Measurements from ENCODE around the gene FBXL16. TPM values are rescaled to one million over a fixed set of nuclear protein-coding genes. Genes with fewer than 3 reads are reported as not detected.

The FBXL16 gene
- total RNA-seq, 1 donor from 2014 or later: 0.46 TPM

GRCh38 chr16:658679-659571 lies 46.7 kb downstream of the FBXL16 start:
- TF ChIP-seq CTCF (conservative IDR thresholded peaks at IDR 0.05; ENCODE audit: low read depth, low read length): peak; percentile 20
- no peak for DNase-seq (ENCODE audit: low read depth)
- no peak overlapping the region for H3K4me3 ChIP-seq (ENCODE audit: low read depth, low read length)

- H3K4me3 ChIP-seq (ENCODE audit: low read depth, low read length): no peak overlapping the region
- TF ChIP-seq CTCF (conservative IDR thresholded peaks at IDR 0.05; ENCODE audit: low read depth, low read length): no peak
- no peak for DNase-seq (ENCODE audit: low read depth)
Observed at GRCh38 chr16:657487-657886, 48.1 kb downstream of the FBXL16 start.

- H3K4me3 ChIP-seq (ENCODE audit: low read depth, low read length): no peak overlapping the region
- no peak for TF ChIP-seq CTCF (conservative IDR thresholded peaks at IDR 0.05; ENCODE audit: low read depth, low read length)
- no peak for DNase-seq (ENCODE audit: low read depth)
Observed at GRCh38 chr16:654034-654433, 51.6 kb downstream of the FBXL16 start.

- no peak overlapping the region for H3K4me3 ChIP-seq (ENCODE audit: low read depth, low read length)
- DNase-seq (ENCODE audit: low read depth): no peak
- no peak for TF ChIP-seq CTCF (conservative IDR thresholded peaks at IDR 0.05; ENCODE audit: low read depth, low read length)
Observed at GRCh38 chr16:652454-653305, 52.9 kb downstream of the FBXL16 start.

GRCh38 chr16:651844-652243 lies 53.8 kb downstream of the FBXL16 start:
- no peak for DNase-seq (ENCODE audit: low read depth)
- TF ChIP-seq CTCF (conservative IDR thresholded peaks at IDR 0.05; ENCODE audit: low read depth, low read length): no peak
- no peak overlapping the region for H3K4me3 ChIP-seq (ENCODE audit: low read depth, low read length)

- TF ChIP-seq CTCF (conservative IDR thresholded peaks at IDR 0.05; ENCODE audit: low read depth, low read length): no peak
- no peak for DNase-seq (ENCODE audit: low read depth)
Observed at GRCh38 chr16:649631-650030, 56.0 kb downstream of the FBXL16 start.

More at GRCh38 chr16:649631-650030, 56.0 kb downstream of the FBXL16 start:
- peak overlapping the region; percentile 70 for H3K4me3 ChIP-seq (ENCODE audit: low read depth, low read length)
